A549 (cell line): Measurements from ENCODE around the gene ABCG8. TPM values are rescaled to one million over a fixed set of nuclear protein-coding genes. Genes with fewer than 3 reads are reported as not detected.
A peak's percentile ranks its signal among the peaks of the same experiment; 100 is the strongest.

Source experiments
- ATAC-seq, 2 experiments: fragments of 200-7000 bp in 1 of 2; fragments of >200 bp in 1 of 2; cut with Nextera tagmentation in 1 of 2; cut with Tn5 transposase in 1 of 2; 3 replicates each; pipeline versions ENCODE4 v1.8.0 to v1.9.1; 2018 to 2020; ENCODE audit warnings: mild to moderate bottlenecking in 1 of 2, moderate library complexity in 1 of 2
- CTCF ChIA-PET: fragments of 300-600 bp; sonication (Branson Sonifier 250); formaldehyde crosslinking; extraction: SDS; loops from one replicate; lab custom pipeline; 2021; ENCODE audit warnings: antibody characterized with exemption, inconsistent platforms; lab: Yijun Ruan, JAX
- POLR2A ChIA-PET: fragments of 350-600 bp; formaldehyde crosslinking; extraction: SDS; loops from one replicate; lab custom pipeline; 2021; ENCODE audit warnings: antibody characterized with exemption, inconsistent platforms; lab: Yijun Ruan, JAX
- DNase-seq, 2 experiments: peaks; one replicate each; pipeline versions ENCODE4 v3.0.0 to v3.0.0-alpha.2; 2011 to 2016; ENCODE audit warnings: low read depth in 1 of 2, low spot score in 1 of 2
- FAIRE-seq: peaks from 2 replicates; lab custom pipeline; 2011; peaks lifted over from hg19 to GRCh38; lab: Jason Lieb, UNC
- H3K27ac ChIP-seq, 2 experiments: fragments of >200 bp; sonication (Bioruptor Twin); formaldehyde crosslinking; 3 replicates each; pipeline ENCODE4 v1.5.1; 2016 to 2017
- H3K4me1 ChIP-seq: fragments of >200 bp; sonication (Bioruptor Twin); formaldehyde crosslinking; 3 replicates; pipeline ENCODE4 v1.6.1; 2016
- H3K4me2 ChIP-seq: fragments of >200 bp; sonication (Bioruptor Twin); formaldehyde crosslinking; 3 replicates; pipeline ENCODE4 v1.6.1; 2016
- H3K4me3 ChIP-seq: fragments of >200 bp; sonication (Bioruptor Twin); formaldehyde crosslinking; 3 replicates; pipeline ENCODE4 v1.5.1; 2016
- H3K9me3 ChIP-seq: fragments of >200 bp; sonication (Bioruptor Twin); formaldehyde crosslinking; 3 replicates; pipeline ENCODE4 v1.6.1; 2016
- CTCF ChIP-seq: fragments of >200 bp; sonication (Bioruptor Twin); formaldehyde crosslinking; IDR thresholded peaks from 3 replicates; pipeline ENCODE4 v1.5.1; 2016
- E2F6 ChIP-seq: IDR thresholded peaks from 2 replicates; pipeline ENCODE4 v1.6.1; 2012; ENCODE audit warnings: low read depth, borderline replicate concordance
- ELK1 ChIP-seq: fragments of 150-350 bp; IDR thresholded peaks from 2 replicates; pipeline ENCODE4 v1.6.1; 2014; ENCODE audit warnings: low read depth, mild to moderate bottlenecking, low read length
- ESRRA ChIP-seq: fragments of 150-350 bp; IDR thresholded peaks from 2 replicates; pipeline ENCODE4 v1.6.1; 2014; ENCODE audit warnings: mild to moderate bottlenecking, low read length, borderline replicate concordance
- FOSL2 ChIP-seq, 2 experiments: fragments of 450-650 bp in 1 of 2; fragments of >200 bp in 1 of 2; sonication (Bioruptor Twin) in 1 of 2; formaldehyde crosslinking; IDR thresholded peaks; 2 replicates each; pipeline versions ENCODE4 v1.5.0 to v1.6.1; 2016 to 2020; ENCODE audit warnings: mild to moderate bottlenecking in 1 of 2, moderate library complexity in 1 of 2
- FOXS1 ChIP-seq: fragments of 250-450 bp; sonication (Bioruptor Pico); IDR thresholded peaks from 2 replicates; pipeline ENCODE4 v1.5.0; 2020; ENCODE audit warnings: mild to moderate bottlenecking, moderate library complexity
- JUNB ChIP-seq: fragments of >200 bp; sonication (Bioruptor Twin); formaldehyde crosslinking; IDR thresholded peaks from 2 replicates; pipeline ENCODE4 v1.6.1; 2016
- MYC ChIP-seq: IDR thresholded peaks from 2 replicates; pipeline ENCODE4 v1.6.1; 2012; ENCODE audit warnings: mild to moderate bottlenecking, inconsistent platforms, low read length, improper control_type of control experiment, borderline replicate concordance
- PBX3 ChIP-seq: IDR thresholded peaks from 2 replicates; pipeline ENCODE4 v1.6.1; 2012
- POLR2A ChIP-seq: IDR thresholded peaks from 2 replicates; pipeline ENCODE4 v1.6.1; 2012; ENCODE audit warnings: mild to moderate bottlenecking, low read length
- REST ChIP-seq: fragments of 200-600 bp; sonication (generic); IDR thresholded peaks from 2 replicates; pipeline ENCODE4 v1.6.1; 2016; ENCODE audit warnings: antibody characterized with exemption, mild to moderate bottlenecking, moderate library complexity
- TFCP2L1 ChIP-seq: fragments of 250-450 bp; sonication (Bioruptor Pico); IDR thresholded peaks from 2 replicates; pipeline ENCODE4 v1.5.0; 2021; ENCODE audit warnings: mild to moderate bottlenecking
- TP53 ChIP-seq: fragments of 250-450 bp; sonication (Bioruptor Pico); IDR thresholded peaks from 2 replicates; pipeline ENCODE4 v1.5.0; 2021; ENCODE audit warnings: mild to moderate bottlenecking, moderate library complexity
- WGBS: methylation state at CpG from one replicate; pipeline ENCODE4 v1.1.6; 2017; ENCODE audit errors: missing lambda C conversion rate; 5-methylcytosine and 5-hydroxymethylcytosine counted together
- polyA plus RNA-seq, 4 experiments: library from polyadenylated mRNA; depleted of rRNA in 3 of 4; stranded (reverse); fragments of >200 nt; fragmentation: RNase III in 1 of 4; extraction: RNeasy Plus Mini Kit Qiagen cat#74134 plus additional on column Dnase treatment in 1 of 4; gene quantifications; 2 replicates in 3 of 4; 3 replicates in 1 of 4; pipeline ENCODE4 v1.2.3, GENCODE V29; 2011 to 2017

ABCG8 gene
- polyA plus RNA-seq, 2 of the 4 experiments (the other 2 are of a cell fraction) = not detected

- TF ChIP-seq E2F6 (no peak), TP53 (no peak), PBX3 (no peak), JUNB (no peak), ESRRA (no peak), TFCP2L1 (CRISPR knock-in tag) (no peak)
Observed at GRCh38 chr2:43790147-43790546, 48.6 kb upstream of the ABCG8 start (continued).

- Histone ChIP-seq H3K27ac (no peak overlapping the region), H3K4me1 (no peaks in the 10 kb centered on the region), H3K4me3 (no peak overlapping the region), H3K9me3 (no peaks in the 10 kb centered on the region), H3K4me2 (no peak overlapping the region)
- TF ChIP-seq ELK1 (no peak), POLR2A (no peak), FOSL2 (IDR thresholded peaks at IDR 0.05) (no peak), FOSL2 (CRISPR knock-in tag; IDR thresholded peaks at IDR 0.05) (no peak)
- ChIA-PET CTCF (no interaction called here), POLR2A (no interaction called here)
- DNase-seq = no peak
- 89% methylated on average over 2 of the region's 2 CpGs for WGBS
- ATAC-seq = peak in 1 of 2 experiments; percentile 51; a peak in 2 of 6 replicates
- FAIRE-seq = no peak
Observed at GRCh38 chr2:43791035-43791765, 47.6 kb upstream of the ABCG8 start.

GRCh38 chr2:43792653-43793052, 46.1 kb upstream of the ABCG8 start:
- no peak for FAIRE-seq
- POLR2A ChIA-PET = no interaction called here
- no peak overlapping the region for H3K27ac ChIP-seq
- CTCF ChIA-PET = interaction anchor here (0.7 kb wide), 1 partner anchor 105 kb away, joined by 4 read pairs; no protein-coding TSS in a partner anchor
- ATAC-seq = no peak
- H3K4me2 ChIP-seq = no peak overlapping the region
- no peaks in the 10 kb centered on the region for H3K9me3 ChIP-seq
- TF ChIP-seq FOXS1 (CRISPR knock-in tag) (no peak), CTCF (no peak), MYC (no peak), REST (no peak)
- no peak overlapping the region for H3K4me3 ChIP-seq
- 74% methylated on average over 3 of the region's 3 CpGs for WGBS
- no peaks in the 10 kb centered on the region for H3K4me1 ChIP-seq
- DNase-seq = no peak
